Stimulated activated CD8-positive, alpha-beta memory T cell treated with anti-CD3 and anti-CD28 coated beads, Interleukin-12 subunit alpha, Interleukin-12 subunit beta, amount 100 ng/mL, for 24 hours (primary cell): ENCODE results near the gene INO80C.

ENCODE experiments used
- DNase-seq: peaks from one replicate; pipeline ENCODE4 v3.0.0-alpha.2; 2020; ENCODE audit errors: extremely low read depth

INO80C gene

GRCh38 chr18:35513181-35513936 is 15.6 kb upstream of the INO80C start:
- DNase-seq = no peak

- DNase-seq = no peak
Measured at GRCh38 chr18:35512761-35513160, 15.0 kb upstream of the INO80C start.

- DNase-seq = no peak
Measured at GRCh38 chr18:35511833-35512232, 14.1 kb upstream of the INO80C start.

- no peak for DNase-seq
Measured at GRCh38 chr18:35511428-35511827, 13.7 kb upstream of the INO80C start.

DNA sequence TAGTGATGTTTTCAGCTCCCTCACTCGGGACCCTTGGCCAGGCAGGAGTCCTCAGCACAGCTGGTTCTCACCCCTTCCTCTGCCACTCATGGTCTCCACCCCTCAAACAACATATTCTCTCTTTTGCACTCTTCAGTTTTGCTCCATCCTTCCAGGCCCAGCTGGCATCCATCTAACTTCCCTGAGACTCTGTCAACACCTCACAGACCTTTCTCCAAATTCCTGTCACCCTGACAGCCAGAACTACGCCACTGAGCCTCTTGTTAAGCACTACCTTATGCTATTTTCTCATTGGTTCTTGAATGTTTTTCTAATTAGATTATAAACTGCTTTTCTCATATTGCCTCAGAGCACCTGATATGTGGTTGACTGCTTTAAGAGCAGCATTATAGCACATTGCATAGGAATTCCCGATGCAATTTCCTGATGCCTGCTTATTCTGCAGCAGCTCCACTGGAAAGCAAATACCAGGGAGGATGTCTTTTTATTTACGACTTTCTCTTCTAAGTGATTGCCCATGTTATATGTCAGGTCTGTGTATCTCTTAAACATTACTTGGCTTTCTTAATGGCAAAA is 12.4 kb upstream of the INO80C start:
- DNase-seq = no peak

DNA sequence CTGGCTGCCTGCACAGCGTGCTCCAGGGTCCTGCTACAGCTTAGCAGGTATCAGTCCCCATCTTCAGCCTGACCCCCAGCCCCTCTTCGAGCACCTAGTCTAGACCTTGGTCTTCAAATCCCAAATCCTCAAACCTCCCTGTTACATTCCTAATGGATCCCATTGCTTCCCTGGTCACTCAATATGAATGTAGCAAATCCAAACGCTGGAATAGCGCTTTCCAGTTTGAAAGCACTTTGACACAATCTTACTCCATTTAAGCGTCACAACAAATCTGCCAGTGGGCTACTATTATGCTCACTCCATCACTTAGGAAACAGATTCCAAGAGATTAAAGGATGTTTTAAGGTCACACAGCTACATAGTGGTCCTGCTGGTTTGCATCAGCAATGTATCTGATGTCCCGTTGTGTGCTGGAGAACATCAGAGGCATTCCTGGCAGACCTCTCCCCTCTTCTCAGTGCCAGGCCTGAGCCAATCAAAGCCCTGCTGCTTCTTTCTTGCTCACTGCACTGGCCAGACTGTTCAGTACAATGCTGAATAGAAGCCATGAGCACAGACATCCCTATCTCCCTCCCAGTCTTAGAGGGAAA is 11.1 kb upstream of the INO80C start:
- DNase-seq = no peak

DNA sequence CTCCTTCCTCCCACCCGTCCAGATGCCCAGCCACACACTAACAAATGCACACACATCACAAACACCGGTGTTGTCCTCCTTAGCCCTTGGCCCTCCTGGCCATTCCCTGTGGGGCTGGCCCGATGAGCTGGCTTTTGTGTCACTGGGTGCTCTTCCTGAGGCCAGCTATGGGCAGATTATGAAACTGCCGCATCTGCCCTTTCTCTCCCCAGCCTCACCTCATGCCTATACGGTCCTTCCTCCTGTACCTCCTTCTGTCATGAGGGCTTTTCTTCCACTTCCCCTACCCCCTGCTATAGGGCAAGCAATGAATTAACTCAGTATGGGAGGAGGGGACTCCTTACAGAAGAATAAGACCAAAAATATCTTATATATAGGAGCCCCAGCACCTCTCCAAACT is 10.3 kb upstream of the INO80C start:
- no peak for DNase-seq

DNA sequence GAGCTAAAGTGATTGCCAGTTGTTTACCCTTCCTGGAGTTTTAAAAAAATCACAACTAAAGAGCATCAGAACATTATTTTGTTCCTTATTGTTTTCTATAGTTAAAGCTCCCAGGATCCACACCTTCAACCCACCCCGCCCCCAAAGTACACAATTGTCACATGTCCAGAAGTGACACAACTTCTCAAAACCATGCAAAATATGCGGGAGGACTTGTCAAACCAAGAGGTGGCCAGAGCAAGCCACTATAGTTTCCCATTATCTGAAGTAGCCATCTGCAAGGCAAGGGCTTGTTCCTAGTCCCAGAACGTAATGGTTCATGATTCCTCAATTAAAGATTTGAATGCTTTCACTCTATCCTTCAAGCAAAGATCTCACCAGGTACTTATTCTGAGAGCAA is 9.9 kb upstream of the INO80C start:
- DNase-seq = no peak

DNA sequence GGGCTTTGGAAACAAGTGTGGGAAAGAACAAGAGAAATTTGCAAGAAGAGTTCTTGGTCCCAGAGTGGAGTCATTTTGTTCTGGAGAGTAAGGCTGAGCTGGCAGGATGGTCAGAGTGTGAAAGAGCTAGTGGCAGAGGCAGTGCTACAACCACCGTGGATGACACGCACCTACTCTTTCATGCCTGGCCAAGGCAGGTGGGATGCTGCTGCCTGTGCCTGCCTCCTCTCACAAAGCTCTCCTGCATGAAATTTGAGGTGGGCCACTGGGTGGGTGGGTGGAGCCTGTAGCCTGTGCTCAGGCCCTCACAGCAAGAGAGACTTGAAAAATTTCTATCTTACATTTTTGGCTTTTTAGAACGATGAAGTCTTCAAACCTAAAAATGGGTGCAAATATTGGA is 9.4 kb upstream of the INO80C start:
- no peak for DNase-seq

DNA sequence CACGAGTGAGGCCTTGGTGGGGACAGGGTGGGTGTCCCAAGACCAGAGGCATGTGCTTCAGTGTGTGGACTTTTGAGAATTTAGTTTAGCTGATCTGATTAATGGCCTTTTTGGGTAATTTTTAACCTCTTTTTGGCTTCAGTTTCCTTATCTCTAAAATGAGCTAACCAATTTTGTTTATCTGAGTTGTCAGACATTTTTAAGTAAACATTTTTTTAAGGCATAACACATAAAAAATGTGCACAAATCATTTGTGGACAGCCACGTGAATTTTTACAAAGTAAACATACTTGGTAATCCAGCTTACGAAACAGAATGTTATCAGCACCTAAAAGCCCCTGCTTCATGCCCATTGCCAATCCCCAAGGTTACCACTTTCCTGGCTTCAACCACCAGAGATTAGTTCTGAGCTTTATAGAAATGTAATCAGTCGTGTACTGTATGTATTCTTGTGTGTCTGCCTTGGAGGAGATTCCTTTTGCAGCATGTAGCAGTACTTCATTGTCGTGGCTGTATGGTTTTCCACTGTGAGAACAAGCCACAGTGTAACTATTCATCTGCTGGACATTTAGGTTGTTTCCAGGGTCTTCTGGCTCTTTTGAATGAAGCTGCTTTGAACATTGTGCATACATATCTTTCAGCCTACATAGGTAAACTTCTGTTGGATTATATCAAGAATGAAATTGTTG is 8.4 kb upstream of the INO80C start:
- DNase-seq = no peak

DNA sequence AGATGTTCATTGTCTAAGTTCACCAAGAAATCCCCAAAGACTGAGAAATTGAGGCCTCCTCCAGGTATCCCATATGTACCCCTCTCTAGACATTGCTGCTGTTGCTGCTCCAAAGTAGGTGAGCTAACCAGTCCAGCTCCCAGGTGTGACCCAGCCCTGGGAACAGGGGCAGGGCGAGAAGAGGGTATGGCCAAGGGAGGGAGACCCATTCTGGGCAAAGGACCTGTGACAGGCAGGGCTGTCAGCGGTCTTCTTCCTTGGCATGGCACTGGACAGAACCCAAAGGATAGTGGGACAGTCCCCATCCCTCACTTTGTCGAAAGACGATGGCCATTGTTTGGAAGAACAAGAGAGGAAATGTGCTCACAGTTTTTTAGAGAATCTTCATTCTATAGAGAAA is 7.2 kb upstream of the INO80C start:
- no peak for DNase-seq

- DNase-seq = no peak
Measured at GRCh38 chr18:35502052-35502451, 4.3 kb upstream of the INO80C start.

DNA sequence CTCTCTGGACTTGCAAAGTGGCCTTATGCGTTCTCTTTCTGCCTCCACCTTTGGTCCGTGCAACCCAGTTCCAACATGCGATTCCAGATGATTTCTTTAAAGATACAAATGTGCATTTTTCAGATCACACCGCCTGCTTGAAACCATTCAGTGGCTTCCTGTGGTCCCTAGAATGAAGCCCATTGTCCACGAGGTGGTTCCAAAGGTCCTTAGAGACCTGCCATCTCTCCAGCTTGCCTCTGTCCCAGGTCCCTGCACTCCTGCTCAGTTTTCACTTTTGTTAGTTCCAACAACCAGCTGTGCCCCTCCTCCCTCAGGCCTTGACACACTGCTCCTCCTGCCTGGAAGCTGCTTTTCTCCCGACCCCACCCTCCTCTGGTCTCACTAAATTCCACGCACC is 3.6 kb upstream of the INO80C start:
- DNase-seq = no peak

DNA sequence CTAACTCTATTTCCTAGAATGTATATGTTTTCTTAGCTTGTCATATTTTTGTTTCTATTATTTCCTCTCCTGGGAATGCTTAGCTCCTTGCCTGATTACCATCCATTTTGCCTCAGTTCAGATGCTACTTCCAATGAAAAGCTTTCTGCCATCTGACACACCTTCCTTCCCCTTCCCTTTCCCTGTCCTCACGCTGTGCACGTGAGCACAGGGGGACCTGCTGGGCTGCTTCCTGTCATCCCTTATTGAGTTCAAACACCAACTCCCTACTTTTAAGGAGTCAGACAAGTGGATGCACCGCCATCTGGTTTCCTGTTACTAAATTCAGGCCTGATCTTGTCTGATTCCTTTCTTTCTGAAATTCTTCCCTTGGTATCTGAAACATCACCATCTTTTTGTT is 2.4 kb upstream of the INO80C start:
- no peak for DNase-seq

DNA sequence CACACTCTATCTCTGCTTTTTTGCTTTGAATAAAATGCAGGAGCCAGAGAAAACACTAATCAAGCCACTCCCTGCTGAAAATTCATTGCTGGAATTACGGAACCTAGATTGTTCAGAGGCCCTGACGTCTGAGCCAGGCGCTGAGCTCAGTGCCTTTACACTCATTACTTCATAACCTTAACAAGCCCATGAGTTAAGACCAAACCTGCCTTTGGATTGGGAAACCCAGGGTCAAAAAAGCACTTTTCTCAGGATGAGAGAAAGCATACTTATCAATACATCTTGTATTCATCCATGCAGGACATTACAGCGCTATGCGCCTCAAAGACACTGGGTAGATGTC is 762 bp downstream of the INO80C start:
- no peak for DNase-seq

- DNase-seq = no peak
Measured at GRCh38 chr18:35495536-35496314, 2.0 kb downstream of the INO80C start.

GRCh38 chr18:35494251-35495220 is 3.2 kb downstream of the INO80C start:
- DNase-seq = no peak

DNA sequence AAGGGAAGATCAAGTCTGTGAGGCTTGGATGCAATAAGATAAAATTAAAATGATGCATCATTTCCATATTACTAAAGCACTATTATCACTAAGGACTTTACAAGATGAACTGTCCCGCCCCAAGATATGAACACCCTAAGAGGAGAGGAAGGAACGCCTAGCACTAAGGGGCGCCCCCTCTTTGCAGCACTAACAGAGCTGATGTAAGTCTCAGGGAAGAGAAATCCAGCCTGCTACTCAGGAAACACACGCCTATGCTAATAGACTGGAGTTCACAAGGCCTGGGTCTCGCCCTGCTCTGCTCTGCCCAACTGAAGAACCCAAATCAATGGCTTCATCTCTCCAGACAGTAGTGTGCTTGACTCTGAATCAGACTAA is 6.1 kb downstream of the INO80C start:
- no peak for DNase-seq

- DNase-seq = no peak
Measured at GRCh38 chr18:35490894-35491699, 6.7 kb downstream of the INO80C start.

DNA sequence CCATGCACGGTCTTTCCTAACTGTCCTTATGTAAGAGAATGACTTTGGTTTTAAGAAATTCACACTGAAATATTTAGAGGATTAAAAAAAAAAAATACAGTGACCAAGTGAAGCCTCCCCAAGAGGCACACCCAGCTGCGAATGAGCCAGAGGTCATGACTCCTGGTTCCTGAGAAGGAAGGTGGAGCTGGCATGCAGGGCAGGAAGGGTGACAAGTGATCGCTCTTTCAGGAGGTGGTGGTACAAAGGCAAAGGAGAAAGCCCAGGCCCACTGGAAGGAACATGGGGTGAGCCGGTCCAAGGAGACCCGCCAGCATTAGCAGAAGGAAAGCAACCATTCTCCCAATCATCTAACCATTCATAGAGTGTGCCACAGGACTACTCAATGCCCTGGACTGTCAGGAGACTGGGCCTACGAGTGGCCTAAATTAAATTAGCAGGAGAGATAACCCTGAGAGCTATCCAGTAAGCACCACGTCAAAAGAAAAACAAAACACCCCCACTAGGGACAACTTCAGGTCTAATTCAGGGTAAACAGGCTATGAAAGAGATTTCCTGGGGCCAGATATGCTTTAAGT is 7.8 kb downstream of the INO80C start:
- no peak for DNase-seq
